GM18861 (cell line): ENCODE data around the gene ADCY2.

Source experiments
- ATAC-seq: cut with Tn5 transposase; IDR thresholded peaks from one replicate; pipeline ENCODE4 v1.9.1; 2021; ENCODE audit not compliant: unreplicated experiment

The ADCY2 gene

DNA sequence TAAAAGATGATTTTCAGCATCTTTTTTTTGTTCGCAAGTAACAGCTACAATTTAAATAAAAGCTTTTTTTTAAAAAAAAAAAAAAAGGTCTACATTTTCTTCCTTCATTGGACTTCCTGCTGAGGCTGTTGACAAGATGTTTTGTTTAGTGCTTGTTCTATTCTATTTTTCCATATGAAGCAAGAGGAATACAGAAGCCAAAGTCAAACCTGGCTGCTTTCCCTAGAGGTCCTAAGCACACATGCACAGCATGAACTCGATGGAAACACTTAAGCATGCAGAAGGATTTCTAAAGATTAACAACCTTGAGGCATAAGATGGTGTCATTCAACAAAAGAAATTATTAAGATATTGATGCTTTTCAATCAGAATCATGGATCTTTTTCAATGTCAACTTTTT is 105.1 kb downstream of the ADCY2 start:
- no peak for ATAC-seq

GRCh38 chr5:7503564-7503963 is 107.6 kb downstream of the ADCY2 start:
- no peak for ATAC-seq

DNA sequence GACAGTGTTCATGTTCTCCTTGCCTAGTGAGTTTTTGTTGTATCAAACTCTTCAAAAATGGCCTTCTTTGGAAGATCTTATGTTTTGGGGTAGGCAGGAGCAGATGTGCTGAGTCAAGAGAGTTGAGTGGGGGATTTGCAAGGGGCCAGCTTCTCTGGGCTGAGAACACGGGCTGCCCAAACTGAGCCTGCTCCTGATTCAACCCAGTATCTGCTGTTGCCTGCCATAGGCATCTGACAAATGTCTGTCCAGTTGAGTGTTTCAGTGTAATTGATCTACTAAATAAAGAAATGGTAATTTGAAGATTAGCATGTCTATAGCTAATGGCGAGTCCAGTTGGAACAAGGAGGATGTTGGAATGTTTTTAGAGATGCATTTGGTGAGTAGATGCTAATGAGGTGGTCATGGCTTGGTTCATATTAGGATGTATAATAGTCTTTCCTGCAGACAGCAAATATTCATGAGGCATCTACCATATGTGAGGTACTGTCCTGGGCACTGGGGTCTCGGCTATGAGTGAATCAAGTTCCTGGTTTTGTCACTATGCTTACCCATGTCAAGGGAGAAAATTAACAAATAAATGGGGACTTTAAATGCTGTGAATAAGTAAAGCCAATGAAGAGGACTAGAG is 119.5 kb downstream of the ADCY2 start:
- no peak for ATAC-seq

DNA sequence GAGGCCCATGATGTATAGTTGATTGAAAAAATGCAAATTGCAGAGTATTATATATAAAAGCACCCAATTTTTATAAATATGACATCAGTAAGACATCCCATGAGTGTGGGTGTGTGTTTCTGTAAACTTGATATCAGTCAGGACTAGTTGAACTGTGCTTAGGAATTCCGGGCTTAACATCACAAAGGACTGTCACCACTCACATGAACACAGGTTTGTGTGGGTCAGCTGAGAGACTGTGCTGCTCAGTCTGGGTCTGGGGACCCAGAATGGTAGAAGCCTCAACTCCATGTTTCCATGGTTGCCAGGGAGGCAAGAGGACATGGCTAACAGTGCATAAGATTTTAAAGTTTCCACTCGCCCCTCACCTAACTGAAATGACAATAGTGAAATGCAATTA is 120.3 kb downstream of the ADCY2 start:
- no peak for ATAC-seq

GRCh38 chr5:7517006-7517405 is 121.1 kb downstream of the ADCY2 start:
- ATAC-seq: no peak

DNA sequence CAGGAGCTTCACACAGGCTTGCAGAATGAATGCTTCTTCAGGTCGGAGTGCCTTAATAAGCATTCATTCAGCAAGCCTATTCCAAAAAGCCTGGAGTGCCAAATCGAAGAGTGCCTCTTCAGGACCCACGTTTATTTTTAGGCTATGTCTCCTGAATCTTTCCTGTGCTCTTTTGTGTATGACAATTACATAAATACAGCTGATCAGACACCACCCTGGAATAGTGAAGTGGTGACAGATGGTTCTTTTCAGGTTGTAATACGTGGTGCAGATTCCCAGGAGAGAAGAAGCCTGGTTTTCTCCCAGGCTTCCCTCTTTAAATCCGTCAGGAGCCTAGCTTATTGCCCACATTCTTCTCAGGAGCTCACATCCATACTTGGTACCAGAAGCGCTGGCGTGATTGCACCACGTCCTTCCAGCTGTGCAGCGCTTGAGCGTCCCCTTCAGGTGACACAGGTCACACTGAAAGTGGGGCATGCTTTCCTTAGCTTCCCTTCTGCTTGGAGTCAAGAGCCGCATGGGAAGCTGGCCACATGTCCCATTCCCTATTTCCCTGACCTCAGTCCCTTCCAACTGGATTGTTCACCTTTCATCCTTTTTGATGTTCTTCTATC is 123.1 kb downstream of the ADCY2 start:
- ATAC-seq: no peak

DNA sequence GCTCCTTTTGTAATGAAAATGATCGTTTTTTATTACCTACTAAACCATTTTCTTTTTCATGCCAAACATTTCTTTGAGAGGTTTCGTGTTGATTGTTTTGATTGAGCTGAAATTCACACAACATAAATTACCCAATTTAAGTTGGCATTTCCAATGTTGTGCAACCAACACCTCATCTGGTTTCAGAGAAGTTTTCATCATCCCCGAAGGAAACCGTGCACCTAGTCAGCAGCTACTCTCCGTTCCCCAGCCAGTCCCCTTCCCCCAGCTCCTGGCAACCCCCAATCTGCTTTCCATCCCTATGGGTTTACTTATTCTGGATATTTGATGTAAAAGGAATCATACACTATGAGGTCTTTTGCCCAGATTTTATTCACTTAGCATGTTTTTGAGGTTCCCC is 123.6 kb downstream of the ADCY2 start:
- no peak for ATAC-seq

GRCh38 chr5:7529880-7530279 is 133.9 kb downstream of the ADCY2 start:
- ATAC-seq: no peak

DNA sequence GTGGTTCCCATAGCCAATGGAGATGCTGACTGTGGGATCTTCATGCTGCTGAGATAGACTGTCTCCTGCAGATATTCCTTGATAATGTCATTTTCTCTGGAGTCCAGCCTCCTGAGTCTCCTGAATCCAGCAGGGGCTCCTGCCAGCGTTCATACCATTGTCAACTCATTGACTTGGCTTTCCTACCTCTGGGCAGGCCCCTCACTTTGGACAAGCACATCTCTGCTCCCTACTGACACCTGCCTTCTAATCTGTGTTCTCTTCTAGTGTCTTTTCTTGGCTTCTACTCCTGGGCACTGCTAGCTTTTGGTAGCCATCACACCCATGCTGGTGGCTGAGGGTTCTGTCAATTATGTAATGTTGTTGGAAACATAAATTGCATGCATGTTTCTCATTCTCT is 138.0 kb downstream of the ADCY2 start:
- no peak for ATAC-seq

DNA sequence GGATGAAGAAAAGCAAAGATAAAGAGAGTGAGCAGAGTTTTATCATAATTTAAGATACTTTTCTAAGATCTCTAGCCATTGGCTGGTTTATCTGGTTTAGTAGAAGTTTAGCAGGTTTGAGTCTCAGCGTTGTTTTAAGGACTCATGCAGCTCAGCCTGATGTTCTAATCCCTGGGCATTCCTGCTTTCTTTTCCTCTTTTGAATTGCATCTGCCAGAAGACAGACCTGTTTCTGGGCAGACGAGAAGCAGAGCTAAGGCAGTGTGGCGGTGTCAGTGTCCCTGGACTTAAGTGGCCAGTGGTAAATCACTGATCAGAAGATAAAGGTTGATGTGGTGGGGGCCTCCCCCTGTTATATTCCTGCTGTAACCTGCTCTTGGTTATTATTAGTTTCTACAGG is 138.6 kb downstream of the ADCY2 start:
- no peak for ATAC-seq

GRCh38 chr5:7537573-7537972 is 141.6 kb downstream of the ADCY2 start:
- ATAC-seq: no peak

DNA sequence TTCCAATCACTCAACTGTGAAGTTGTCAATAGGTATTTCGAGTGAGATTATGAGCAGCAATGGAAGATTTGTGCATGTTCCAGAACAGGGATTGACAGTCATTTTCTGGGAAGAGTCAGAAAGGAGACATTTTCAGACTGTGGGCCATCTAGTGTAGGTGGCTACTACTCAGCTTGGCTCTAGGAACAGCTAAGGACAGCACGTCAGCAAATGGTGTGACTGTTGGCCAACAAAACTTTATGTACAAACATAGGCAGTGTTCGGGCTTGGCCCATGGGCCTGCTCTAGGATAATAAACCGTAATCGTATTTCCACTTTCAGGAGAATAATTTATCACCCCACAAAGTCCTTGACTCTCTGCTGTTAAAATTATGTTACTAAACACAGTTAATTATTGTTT is 143.6 kb downstream of the ADCY2 start:
- ATAC-seq: no peak

DNA sequence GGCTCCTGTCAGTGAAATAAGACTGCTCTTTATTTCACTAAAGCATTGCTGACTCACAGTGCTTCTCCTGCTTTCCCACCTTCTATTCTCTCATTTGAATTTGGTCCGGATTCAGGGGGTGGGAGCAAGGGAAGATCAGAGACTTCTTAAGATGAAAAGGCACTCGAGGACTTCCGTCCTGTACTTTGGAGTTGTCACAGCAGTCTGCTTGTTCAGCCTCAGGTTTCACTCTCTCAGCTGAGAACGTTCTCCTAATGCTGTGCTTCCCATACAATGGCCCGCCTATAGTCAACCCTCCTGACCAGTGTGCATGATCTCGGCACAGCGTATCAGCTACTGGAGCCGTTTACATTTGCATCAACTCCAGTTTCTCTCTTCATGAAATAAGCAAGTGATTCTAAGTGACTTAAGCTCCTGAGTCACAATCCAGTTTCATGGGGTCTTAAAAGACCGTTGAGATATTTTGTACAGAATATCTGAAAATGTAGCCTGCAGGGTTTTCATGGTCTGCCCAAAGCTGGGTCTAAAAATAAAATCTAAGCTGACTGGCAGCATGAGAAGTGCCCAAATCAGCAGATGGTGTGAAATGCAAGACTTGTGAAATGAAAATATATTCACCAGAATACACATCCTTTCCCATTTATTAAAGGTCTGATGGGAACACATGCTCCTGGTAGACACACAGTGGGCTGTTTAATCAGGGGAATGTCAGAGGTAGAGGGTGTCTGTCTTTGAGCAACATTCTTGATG is 145.0 kb downstream of the ADCY2 start:
- ATAC-seq: no peak

GRCh38 chr5:7541898-7542297 is 146.0 kb downstream of the ADCY2 start:
- ATAC-seq: no peak

DNA sequence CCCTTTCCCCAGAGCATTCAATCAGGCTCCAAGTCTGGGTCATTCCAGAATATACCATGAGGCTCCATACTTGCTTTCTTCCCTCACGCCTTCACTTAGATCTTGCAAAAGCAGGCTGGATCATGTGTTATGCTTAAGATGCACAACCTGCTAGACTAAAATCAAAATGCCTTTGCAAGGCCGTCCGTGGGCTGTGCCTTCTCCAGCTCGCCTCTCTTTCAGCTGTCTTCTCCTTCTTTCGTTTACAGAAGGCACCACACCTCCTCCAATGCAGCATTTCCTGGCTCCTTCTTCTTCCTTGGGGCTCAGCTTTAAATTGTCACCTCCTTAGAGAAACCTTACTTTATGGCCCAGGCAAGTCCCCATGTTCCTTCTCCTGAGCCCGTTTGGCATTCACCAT is 150.6 kb downstream of the ADCY2 start:
- no peak for ATAC-seq

DNA sequence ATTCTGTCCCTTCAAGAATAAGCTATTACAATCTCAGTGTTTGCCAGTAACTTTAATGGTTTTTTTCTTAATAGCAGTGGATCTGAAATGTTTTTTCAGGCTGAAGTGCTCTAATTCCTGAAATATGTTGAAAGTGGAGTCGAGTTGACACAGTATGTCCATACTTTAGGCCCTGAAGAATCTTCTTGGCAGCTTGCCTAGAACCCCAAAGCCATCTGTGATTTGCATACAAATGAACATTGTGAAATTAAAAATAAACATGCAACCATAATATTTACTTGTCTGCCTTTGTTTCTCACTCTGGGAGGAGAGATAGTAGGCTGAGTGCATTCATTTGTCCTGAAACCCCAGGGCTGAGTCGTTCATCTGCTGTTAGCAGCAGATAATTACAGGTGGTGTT is 152.7 kb downstream of the ADCY2 start:
- ATAC-seq: no peak

DNA sequence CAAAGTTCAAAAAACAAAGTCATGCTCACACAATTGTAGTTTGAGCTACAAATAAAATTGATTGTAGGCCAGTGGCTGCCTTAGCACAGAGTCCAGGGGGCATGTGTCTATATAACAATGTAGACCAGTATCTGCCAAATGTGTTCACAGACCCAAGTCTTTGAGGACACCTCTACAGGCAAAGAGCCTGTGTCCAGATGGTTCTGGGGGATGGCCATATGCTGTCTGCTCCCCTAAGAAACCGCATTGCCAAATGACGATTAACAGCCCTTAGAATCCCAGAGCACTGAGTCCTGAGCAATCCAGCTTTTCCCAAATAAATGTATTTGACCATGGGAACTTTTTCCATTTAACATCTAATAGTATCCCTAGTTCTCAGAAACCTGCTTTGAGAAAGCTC is 169.6 kb downstream of the ADCY2 start:
- ATAC-seq: no peak

GRCh38 chr5:7576023-7576715 is 180.2 kb downstream of the ADCY2 start:
- ATAC-seq: no peak

DNA sequence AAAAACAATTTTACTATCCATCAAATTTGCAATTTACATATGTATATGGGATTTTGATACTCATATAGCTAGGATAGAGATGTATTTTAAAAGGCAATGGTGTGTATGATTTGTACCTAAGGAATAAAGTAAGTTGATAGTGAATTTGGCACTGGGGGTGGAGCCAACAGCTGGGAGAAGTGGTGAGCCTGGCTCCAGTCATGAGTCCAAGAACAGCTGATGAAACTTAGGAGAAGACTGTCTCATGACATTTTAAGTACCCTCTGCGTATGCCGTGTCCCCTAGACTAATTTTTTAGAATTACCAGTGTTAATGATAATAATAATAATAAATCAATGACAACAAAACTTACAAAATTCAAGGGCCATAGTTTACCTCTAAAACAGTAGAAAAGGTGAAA is 181.4 kb downstream of the ADCY2 start:
- no peak for ATAC-seq

GRCh38 chr5:7578071-7578470 is 182.1 kb downstream of the ADCY2 start:
- no peak for ATAC-seq

DNA sequence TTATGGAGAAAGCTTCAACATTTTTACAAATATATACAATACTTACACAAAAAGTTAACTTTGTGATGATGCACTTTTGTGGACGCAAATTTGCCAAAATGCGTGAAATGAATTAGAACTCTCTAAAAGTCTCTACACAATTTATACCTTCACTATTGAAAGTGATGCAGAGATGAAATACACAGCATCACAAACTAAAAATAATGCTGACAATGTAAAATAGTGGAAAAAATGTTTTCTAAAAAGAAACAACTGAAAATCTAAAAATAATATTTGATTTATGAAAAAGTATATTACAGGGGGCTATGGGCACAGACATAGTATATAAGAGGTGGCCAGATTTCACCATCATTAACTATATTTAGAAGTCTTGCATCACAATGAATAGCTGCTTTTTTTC is 188.8 kb downstream of the ADCY2 start:
- no peak for ATAC-seq

- no peak for ATAC-seq
These were observed 189.9 kb downstream of the ADCY2 start for GRCh38 chr5:7585807-7586206.
